AG10803 (cell line): ENCODE results near the gene BCR.

ENCODE experiments used
- DNase-seq: peaks from one replicate; pipeline ENCODE4 v3.0.0; 2010; ENCODE audit warnings: low read depth
- H3K4me3 ChIP-seq: 2 replicates; pipeline ENCODE4 v1.5.1; 2011; ENCODE audit warnings: mild to moderate bottlenecking, low read length, control low read depth
- TF ChIP-seq, protein P1 (sequence below): conservative IDR thresholded peaks from 2 replicates; pipeline ENCODE4 v1.5.1; 2011; ENCODE audit warnings: mild to moderate bottlenecking, low read length, control low read depth, inconsistent platforms

Gene BCR

DNA sequence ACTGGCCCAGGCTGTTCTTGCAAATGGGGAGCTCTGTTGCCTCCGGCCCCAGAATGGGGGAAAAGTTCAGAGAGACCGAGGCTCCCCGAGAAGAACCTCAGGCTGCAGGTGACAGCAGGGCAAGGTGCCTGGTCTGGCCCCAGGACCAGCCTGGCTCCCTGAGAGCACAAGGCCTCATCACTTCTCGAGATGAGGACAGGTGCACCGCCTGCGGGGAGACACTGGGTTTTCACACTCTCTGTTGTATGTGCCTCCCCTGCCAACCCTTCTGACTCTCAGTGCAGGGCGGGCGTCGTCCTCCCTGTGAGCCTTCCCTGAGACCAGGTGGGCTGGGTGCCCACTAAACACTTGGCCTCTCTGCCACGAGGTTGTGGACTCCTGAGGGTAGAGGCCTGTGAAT, 102.2 kb downstream of the BCR start:
- TF ChIP-seq, protein P1, sequence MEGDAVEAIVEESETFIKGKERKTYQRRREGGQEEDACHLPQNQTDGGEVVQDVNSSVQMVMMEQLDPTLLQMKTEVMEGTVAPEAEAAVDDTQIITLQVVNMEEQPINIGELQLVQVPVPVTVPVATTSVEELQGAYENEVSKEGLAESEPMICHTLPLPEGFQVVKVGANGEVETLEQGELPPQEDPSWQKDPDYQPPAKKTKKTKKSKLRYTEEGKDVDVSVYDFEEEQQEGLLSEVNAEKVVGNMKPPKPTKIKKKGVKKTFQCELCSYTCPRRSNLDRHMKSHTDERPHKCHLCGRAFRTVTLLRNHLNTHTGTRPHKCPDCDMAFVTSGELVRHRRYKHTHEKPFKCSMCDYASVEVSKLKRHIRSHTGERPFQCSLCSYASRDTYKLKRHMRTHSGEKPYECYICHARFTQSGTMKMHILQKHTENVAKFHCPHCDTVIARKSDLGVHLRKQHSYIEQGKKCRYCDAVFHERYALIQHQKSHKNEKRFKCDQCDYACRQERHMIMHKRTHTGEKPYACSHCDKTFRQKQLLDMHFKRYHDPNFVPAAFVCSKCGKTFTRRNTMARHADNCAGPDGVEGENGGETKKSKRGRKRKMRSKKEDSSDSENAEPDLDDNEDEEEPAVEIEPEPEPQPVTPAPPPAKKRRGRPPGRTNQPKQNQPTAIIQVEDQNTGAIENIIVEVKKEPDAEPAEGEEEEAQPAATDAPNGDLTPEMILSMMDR: no peak
- H3K4me3 ChIP-seq: no peak overlapping the region
- DNase-seq: no peak

DNA sequence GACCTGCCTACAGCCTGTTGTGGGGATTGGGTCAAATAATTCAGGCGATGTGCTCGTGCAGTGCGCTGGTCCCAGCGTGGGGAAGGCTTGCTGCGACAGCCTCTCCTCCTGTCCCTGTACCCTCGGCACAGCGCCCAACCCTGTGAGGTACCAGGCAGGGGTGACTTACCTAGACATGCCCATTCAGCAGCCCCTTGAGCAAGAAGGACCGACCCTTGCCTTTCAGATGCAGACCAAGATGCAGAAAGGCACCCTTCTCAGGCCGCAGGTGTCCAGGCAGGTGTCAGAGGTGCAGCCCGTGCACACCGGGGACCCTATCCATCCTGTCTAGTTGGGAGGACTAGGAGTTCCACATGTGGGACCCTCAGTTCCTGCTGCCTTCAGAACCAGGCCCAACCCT, 102.7 kb downstream of the BCR start:
- no peak overlapping the region for H3K4me3 ChIP-seq
- no peak for DNase-seq
- TF ChIP-seq, protein P1: no peak

DNA sequence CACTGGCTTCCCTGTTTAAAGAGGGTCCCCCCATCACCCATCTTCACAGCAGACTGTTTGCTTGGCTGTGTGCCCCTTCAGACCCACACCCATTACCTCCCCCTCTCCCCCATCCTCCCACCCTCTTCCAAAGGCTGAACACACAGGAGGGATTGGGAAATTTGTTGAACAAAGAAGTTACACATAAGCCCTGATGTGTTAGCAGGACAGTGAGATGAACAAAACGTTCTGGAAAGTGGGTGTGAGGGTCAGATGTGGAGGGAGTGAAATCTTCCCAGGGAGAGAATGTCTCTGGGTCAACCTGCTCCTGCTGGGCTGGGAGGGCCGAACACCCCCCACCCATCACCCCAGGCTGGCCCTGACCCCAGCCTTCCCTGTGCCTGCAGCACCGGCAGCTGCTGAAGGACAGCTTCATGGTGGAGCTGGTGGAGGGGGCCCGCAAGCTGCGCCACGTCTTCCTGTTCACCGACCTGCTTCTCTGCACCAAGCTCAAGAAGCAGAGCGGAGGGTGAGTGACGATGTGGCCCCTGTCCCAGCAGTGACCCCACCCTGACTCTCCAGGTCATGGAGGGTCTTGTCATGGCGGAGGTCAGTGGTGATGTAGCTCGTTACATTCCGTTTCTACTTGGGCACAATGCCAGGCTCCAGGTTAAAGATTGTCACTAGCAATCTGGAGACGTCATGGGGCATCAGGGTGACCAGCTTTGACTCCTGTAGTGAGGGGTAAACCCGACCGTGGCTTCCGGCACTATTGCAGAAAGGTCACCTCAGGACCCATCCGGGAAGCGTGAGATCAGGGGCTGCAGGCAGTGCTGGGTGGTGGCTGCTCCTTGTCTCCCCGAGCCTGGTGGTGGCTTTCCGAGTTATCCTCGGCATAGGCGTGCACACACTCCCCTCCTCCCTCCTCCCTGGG, 103.5 kb downstream of the BCR start:
- no peak for DNase-seq
- H3K4me3 ChIP-seq: no peak overlapping the region
- TF ChIP-seq, protein P1: no peak

DNA sequence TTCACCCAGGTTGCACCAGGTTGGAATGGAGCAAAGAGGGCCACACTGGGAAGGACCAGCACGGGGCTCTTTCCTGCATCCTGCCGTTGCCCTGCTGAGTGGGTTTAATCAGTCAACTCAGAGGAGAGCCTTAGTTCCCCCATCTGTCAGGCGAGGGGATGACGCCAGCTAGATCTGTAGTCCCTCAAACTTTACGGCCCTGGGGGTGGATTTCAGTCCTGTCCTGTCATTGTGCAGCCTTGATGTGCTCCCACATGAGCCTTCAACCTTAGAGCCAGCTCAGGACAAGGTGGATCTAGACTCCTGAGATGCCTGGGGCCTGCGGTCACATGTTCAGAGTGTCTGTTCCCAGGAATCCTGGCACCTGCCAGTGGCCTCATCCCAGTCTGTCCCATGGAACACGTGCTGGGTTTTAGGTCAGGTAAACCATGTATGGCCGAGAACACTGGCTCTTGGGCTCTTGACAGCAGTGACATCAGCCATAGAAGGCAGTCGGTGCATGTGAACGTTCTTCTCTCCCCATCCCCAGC, 104.3 kb downstream of the BCR start:
- H3K4me3 ChIP-seq: no peak overlapping the region
- DNase-seq: no peak
- TF ChIP-seq, protein P1: no peak

DNA sequence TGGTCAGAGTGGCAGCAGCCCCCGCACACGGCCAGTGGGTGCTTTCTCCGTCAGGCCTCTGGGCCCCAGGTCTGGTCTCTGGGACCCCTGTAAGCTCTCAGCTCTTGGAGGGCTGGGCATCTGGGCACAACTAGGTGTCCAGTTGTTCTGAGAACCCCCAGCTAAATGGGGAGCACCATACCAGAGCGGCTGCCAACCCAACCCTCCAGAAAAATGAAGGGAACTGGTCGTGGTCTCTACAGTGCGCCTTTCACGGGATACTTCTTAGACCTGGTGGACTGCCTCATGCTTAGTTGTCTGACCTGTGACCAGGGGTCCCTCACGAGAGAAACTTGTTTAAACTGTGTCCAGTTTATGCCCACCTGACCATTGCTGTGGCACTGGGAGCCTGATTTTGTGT, 104.9 kb downstream of the BCR start:
- H3K4me3 ChIP-seq: no peak overlapping the region
- no peak for DNase-seq
- TF ChIP-seq, protein P1: no peak

DNA sequence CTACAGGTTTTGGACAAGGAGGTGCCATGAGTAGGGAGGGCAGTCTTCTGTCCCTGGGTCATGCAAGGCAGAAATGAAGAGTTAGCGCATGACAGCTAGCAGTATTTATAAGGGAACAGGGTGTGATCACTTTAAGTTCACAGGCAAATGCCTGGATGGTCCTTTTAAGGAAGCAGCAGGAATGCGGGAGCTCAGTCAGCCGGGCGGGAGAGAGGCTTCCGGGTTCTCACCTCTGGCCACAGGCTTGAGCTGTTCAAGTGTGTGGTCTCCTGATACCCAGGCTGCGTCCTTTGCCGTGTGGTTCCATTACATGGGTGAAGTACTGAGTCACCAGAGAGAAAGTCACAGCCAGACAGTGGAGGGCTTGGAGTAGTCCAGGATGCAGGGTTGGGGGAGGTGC, 105.4 kb downstream of the BCR start:
- TF ChIP-seq, protein P1: no peak
- no peak overlapping the region for H3K4me3 ChIP-seq
- DNase-seq: no peak

DNA sequence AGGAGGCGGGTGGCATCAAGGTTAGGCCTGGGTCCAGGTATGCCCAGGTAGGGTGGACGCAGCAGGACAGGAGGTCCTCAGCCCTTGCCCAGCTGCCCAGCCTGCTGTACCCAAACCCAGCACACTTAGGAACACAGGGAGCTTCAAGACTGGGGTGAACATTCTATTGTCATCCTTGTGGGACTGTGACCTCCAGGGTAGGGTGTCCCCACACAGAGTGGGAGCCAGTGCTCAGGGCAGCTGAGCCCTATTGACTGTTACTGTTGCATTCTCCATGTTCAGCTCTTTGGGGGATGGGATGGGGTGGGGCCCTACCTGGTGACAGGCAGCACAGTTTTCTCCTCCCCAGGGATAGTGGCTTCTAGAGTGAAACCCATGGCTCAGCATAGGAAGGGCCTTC, 106.0 kb downstream of the BCR start:
- H3K4me3 ChIP-seq: no peak overlapping the region
- DNase-seq: no peak
- TF ChIP-seq, protein P1: no peak
